ENCODE data around the gene ADCY2.

Gene ADCY2

GRCh38 chr5:7576023-7576715 is 180.2 kb downstream of the ADCY2 start:
- no peaks in the 10 kb centered on the region for H3K4me1 ChIP-seq (ENCODE audit: control insufficient read depth, insufficient read depth, low read length)
- no peaks in the 10 kb centered on the region for H3K36me3 ChIP-seq (ENCODE audit: control insufficient read depth in 2 of 2, insufficient read depth in 1 of 2, low read length in 2 of 2)
- TF ChIP-seq ZNF248 (tag by site-specific recombination; IDR thresholded peaks at IDR 0.05) (no peak), ZNF341 (tag by site-specific recombination; IDR thresholded peaks at IDR 0.05; ENCODE audit: low read depth) (no peak), ZNF274 (IDR thresholded peaks at IDR 0.05; ENCODE audit: low read length) (no peak), ZNF274 (tag by site-specific recombination; IDR thresholded peaks at IDR 0.05; ENCODE audit: borderline replicate concordance) (no peak), ZNF324 (tag by site-specific recombination; IDR thresholded peaks at IDR 0.05) (no peak), ZFHX2 (tag by site-specific recombination; conservative IDR thresholded peaks at IDR 0.05) (no peak), ZNF362 (tag by site-specific recombination; IDR thresholded peaks at IDR 0.05) (no peak), ZBTB26 (tag by site-specific recombination; optimal IDR thresholded peaks at IDR 0.05) (no peak)
- H3K4me3 ChIP-seq (ENCODE audit: low read depth, low read length): no peak overlapping the region
- ChIA-PET CTCF (interaction anchor here (0.6 kb wide), 1 partner anchor 103 kb away, joined by 3 read pairs; no protein-coding TSS in a partner anchor), POLR2A (no interaction called here)
- no peak overlapping the region for H3K27ac ChIP-seq (ENCODE audit: extremely low read depth, low read depth, low read length)
- H3K9me3 ChIP-seq (ENCODE audit: control insufficient read depth, insufficient read depth, low read depth, low read length): no peaks in the 10 kb centered on the region

GRCh38 chr5:7577381-7577780 is 181.4 kb downstream of the ADCY2 start:
- POLR2A ChIA-PET: no interaction called here
- TF ChIP-seq OSR2 (tag by site-specific recombination; IDR thresholded peaks at IDR 0.05) (no peak), KLF1 (tag by site-specific recombination; IDR thresholded peaks at IDR 0.05) (no peak), ZNF768 (tag by site-specific recombination; IDR thresholded peaks at IDR 0.05) (no peak), ZNF610 (tag by site-specific recombination; IDR thresholded peaks at IDR 0.05; ENCODE audit: borderline replicate concordance) (no peak), ZNF354C (tag by site-specific recombination; IDR thresholded peaks at IDR 0.05; ENCODE audit: borderline replicate concordance, low read depth) (no peak), ZNF350 (tag by site-specific recombination; IDR thresholded peaks at IDR 0.05) (no peak), ZNF704 (tag by site-specific recombination; IDR thresholded peaks at IDR 0.05) (no peak), ZNF335 (tag by site-specific recombination; conservative IDR thresholded peaks at IDR 0.05) (no peak), ZNF157 (tag by site-specific recombination; IDR thresholded peaks at IDR 0.05) (no peak)
- CTCF ChIA-PET: no interaction called here
- Histone ChIP-seq H3K9me3 (ENCODE audit: control insufficient read depth, insufficient read depth, low read depth, low read length) (no peaks in the 10 kb centered on the region), H3K27ac (ENCODE audit: extremely low read depth, low read depth, low read length) (no peak overlapping the region), H3K4me1 (ENCODE audit: control insufficient read depth, insufficient read depth, low read length) (no peaks in the 10 kb centered on the region), H3K36me3 (ENCODE audit: control insufficient read depth in 2 of 2, insufficient read depth in 1 of 2, low read length in 2 of 2) (no peaks in the 10 kb centered on the region), H3K4me3 (ENCODE audit: low read depth, low read length) (no peak overlapping the region)

GRCh38 chr5:7578071-7578470 is 182.1 kb downstream of the ADCY2 start:
- Histone ChIP-seq H3K4me1 (ENCODE audit: control insufficient read depth, insufficient read depth, low read length) (no peaks in the 10 kb centered on the region), H3K9me3 (ENCODE audit: control insufficient read depth, insufficient read depth, low read depth, low read length) (no peaks in the 10 kb centered on the region), H3K4me3 (ENCODE audit: low read depth, low read length) (no peak overlapping the region), H3K27ac (ENCODE audit: extremely low read depth, low read depth, low read length) (no peak overlapping the region), H3K36me3 (ENCODE audit: control insufficient read depth in 2 of 2, insufficient read depth in 1 of 2, low read length in 2 of 2) (no peaks in the 10 kb centered on the region)
- ChIA-PET POLR2A (no interaction called here), CTCF (interaction anchor here (0.7 kb wide), 2 partner anchors 9 to 157 kb away, joined by 3 to 4 read pairs; no protein-coding TSS in a partner anchor)
- TF ChIP-seq ZNF571 (tag by site-specific recombination; IDR thresholded peaks at IDR 0.05) (no peak), ZXDB (tag by site-specific recombination; IDR thresholded peaks at IDR 0.05) (no peak), ZBTB11 (tag by site-specific recombination; conservative IDR thresholded peaks at IDR 0.05; ENCODE audit: low read depth) (no peak), KLF16 (tag by site-specific recombination; IDR thresholded peaks at IDR 0.05) (no peak), ZNF16 (tag by site-specific recombination; IDR thresholded peaks at IDR 0.05; ENCODE audit: low read depth) (no peak), ZNF624 (tag by site-specific recombination; IDR thresholded peaks at IDR 0.05) (no peak), SP3 (tag by site-specific recombination; IDR thresholded peaks at IDR 0.05) (no peak), ZNF585B (tag by site-specific recombination; IDR thresholded peaks at IDR 0.05) (no peak), ZNF701 (tag by site-specific recombination; IDR thresholded peaks at IDR 0.05) (no peak), OSR2 (tag by site-specific recombination; IDR thresholded peaks at IDR 0.05) (no peak), ZNF292 (tag by site-specific recombination; IDR thresholded peaks at IDR 0.05; ENCODE audit: borderline replicate concordance, low read depth) (no peak)

All from HEK293 (cell line).